ENCODE measurements around the gene PPP2R2C. TPM values are rescaled to one million over a fixed set of nuclear protein-coding genes. Genes with fewer than 3 reads are reported as not detected.

The PPP2R2C gene
- total and polyA plus RNA-seq, 2 donors (not counting 1 experiment from before 2014, with no cell fraction given) = 0.10 to 0.17 TPM

DNA sequence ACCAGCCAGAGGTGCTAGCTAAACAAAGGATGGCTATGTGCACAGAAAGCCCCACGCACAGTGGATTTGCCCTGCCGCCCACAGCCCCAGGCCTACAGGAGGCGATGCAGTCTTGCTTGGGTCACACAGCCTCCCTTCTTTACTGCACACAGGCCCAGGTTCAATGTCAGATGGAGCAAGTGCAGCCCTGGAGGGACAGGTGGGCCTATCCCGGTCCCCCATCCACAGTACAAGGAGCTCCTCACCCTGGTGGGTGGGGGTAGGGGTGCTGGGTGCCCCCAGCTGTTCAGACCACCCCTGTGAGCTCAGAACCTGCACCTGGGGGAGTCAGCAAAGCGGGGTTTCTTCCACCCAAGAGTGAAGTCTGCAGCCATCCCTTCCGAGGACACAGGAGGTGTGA is 114.9 kb downstream of the PPP2R2C start:
- Histone ChIP-seq H3K27me3 (ENCODE audit: control insufficient read depth, insufficient read depth, low read length) (no peaks in the 10 kb centered on the region), H3K9ac (ENCODE audit: insufficient read depth, low read length) (no peak overlapping the region), H3K4me3 (replicated peaks in 1 of 4; ENCODE audit: control extremely low read depth in 1 of 4, insufficient read depth in 1 of 4, low read depth in 3 of 4, low read length in 4 of 4) (no peak overlapping the region), H3K36me3 (ENCODE audit: control insufficient read depth, insufficient read depth, low read length) (no peaks in the 10 kb centered on the region), H4K20me1 (ENCODE audit: control insufficient read depth, extremely low read depth, insufficient read depth, low read length) (no peaks in the 10 kb centered on the region), H2AFZ (ENCODE audit: low read length) (no peak overlapping the region), H3K9me3 (ENCODE audit: control insufficient read depth, insufficient read depth, low read depth, low read length) (no peaks in the 10 kb centered on the region), H3K27ac (ENCODE audit: insufficient read depth, low read length) (no peak overlapping the region), H3K79me2 (ENCODE audit: control insufficient read depth, insufficient read depth, low read length) (no peaks in the 10 kb centered on the region), H3K4me1 (ENCODE audit: control insufficient read depth, extremely low read depth, insufficient read depth, low read length) (no peaks in the 10 kb centered on the region), H3K4me2 (ENCODE audit: extremely low read depth, insufficient read depth, low read length) (no peak overlapping the region)
- DNase-seq (ENCODE audit: low read depth in 2 of 2) = no peak
- TF ChIP-seq, protein P1, sequence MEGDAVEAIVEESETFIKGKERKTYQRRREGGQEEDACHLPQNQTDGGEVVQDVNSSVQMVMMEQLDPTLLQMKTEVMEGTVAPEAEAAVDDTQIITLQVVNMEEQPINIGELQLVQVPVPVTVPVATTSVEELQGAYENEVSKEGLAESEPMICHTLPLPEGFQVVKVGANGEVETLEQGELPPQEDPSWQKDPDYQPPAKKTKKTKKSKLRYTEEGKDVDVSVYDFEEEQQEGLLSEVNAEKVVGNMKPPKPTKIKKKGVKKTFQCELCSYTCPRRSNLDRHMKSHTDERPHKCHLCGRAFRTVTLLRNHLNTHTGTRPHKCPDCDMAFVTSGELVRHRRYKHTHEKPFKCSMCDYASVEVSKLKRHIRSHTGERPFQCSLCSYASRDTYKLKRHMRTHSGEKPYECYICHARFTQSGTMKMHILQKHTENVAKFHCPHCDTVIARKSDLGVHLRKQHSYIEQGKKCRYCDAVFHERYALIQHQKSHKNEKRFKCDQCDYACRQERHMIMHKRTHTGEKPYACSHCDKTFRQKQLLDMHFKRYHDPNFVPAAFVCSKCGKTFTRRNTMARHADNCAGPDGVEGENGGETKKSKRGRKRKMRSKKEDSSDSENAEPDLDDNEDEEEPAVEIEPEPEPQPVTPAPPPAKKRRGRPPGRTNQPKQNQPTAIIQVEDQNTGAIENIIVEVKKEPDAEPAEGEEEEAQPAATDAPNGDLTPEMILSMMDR (conservative IDR thresholded peaks at IDR 0.05 in 1 of 2, IDR thresholded peaks at IDR 0.05 in 1 of 2; ENCODE audit: low read depth in 1 of 2, low read length in 2 of 2) = no peak
- no peak for TF ChIP-seq EZH2 (IDR thresholded peaks at IDR 0.05; ENCODE audit: low read length, missing control alignments)

DNA sequence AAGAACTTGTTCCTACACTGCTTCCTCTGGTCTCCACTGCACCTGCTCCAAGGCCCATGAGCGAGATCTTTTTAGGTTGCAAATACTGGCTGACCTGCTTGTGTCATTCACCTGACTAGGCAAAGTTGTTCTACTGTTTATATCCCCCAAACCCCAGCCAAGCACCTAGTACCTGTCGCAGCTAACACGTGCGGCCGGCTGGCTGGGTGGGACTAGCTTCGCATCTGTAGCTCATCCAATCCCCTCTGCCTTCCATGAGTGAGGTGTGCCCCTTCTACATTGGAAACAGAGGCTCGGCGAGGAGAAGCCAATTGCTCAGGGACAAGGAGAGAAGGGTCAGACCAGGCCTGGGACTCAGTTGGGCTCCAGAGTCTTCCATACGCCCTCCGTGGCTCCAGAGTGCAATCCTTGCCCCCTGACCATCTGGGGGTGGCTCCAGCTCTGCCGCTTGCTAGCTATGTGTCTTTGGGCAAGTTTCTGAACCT is 116.3 kb downstream of the PPP2R2C start:
- Histone ChIP-seq H3K4me2 (ENCODE audit: extremely low read depth, insufficient read depth, low read length) (no peak overlapping the region), H3K4me1 (ENCODE audit: control insufficient read depth, extremely low read depth, insufficient read depth, low read length) (no peaks in the 10 kb centered on the region), H3K27ac (ENCODE audit: insufficient read depth, low read length) (no peak overlapping the region), H3K9ac (ENCODE audit: insufficient read depth, low read length) (no peak overlapping the region), H3K27me3 (ENCODE audit: control insufficient read depth, insufficient read depth, low read length) (no peaks in the 10 kb centered on the region), H3K4me3 (replicated peaks in 1 of 4; ENCODE audit: control extremely low read depth in 1 of 4, insufficient read depth in 1 of 4, low read depth in 3 of 4, low read length in 4 of 4) (no peak overlapping the region), H4K20me1 (ENCODE audit: control insufficient read depth, extremely low read depth, insufficient read depth, low read length) (no peaks in the 10 kb centered on the region), H3K79me2 (ENCODE audit: control insufficient read depth, insufficient read depth, low read length) (no peaks in the 10 kb centered on the region), H3K36me3 (ENCODE audit: control insufficient read depth, insufficient read depth, low read length) (no peaks in the 10 kb centered on the region), H3K9me3 (ENCODE audit: control insufficient read depth, insufficient read depth, low read depth, low read length) (no peaks in the 10 kb centered on the region), H2AFZ (ENCODE audit: low read length) (no peak overlapping the region)
- TF ChIP-seq, protein P1 (conservative IDR thresholded peaks at IDR 0.05 in 1 of 2, IDR thresholded peaks at IDR 0.05 in 1 of 2; ENCODE audit: low read depth in 1 of 2, low read length in 2 of 2) = no peak
- no peak for TF ChIP-seq EZH2 (IDR thresholded peaks at IDR 0.05; ENCODE audit: low read length, missing control alignments)
- DNase-seq (ENCODE audit: low read depth in 2 of 2) = no peak

GRCh38 chr4:6355052-6355451 is 117.4 kb downstream of the PPP2R2C start:
- H2AFZ ChIP-seq (ENCODE audit: low read length) = no peak overlapping the region
- H3K4me2 ChIP-seq (ENCODE audit: extremely low read depth, insufficient read depth, low read length) = no peak overlapping the region
- H3K4me1 ChIP-seq (ENCODE audit: control insufficient read depth, extremely low read depth, insufficient read depth, low read length) = no peaks in the 10 kb centered on the region
- H3K27ac ChIP-seq (ENCODE audit: insufficient read depth, low read length) = no peak overlapping the region
- H4K20me1 ChIP-seq (ENCODE audit: control insufficient read depth, extremely low read depth, insufficient read depth, low read length) = no peaks in the 10 kb centered on the region
- TF ChIP-seq, protein P1 (conservative IDR thresholded peaks at IDR 0.05 in 1 of 2, IDR thresholded peaks at IDR 0.05 in 1 of 2; ENCODE audit: low read depth in 1 of 2, low read length in 2 of 2) = no peak
- TF ChIP-seq EZH2 (IDR thresholded peaks at IDR 0.05; ENCODE audit: low read length, missing control alignments) = no peak
- no peak overlapping the region for H3K4me3 ChIP-seq (replicated peaks in 1 of 4; ENCODE audit: control extremely low read depth in 1 of 4, insufficient read depth in 1 of 4, low read depth in 3 of 4, low read length in 4 of 4)
- no peaks in the 10 kb centered on the region for H3K9me3 ChIP-seq (ENCODE audit: control insufficient read depth, insufficient read depth, low read depth, low read length)
- DNase-seq (ENCODE audit: low read depth in 2 of 2) = no peak
- no peaks in the 10 kb centered on the region for H3K27me3 ChIP-seq (ENCODE audit: control insufficient read depth, insufficient read depth, low read length)
- no peaks in the 10 kb centered on the region for H3K36me3 ChIP-seq (ENCODE audit: control insufficient read depth, insufficient read depth, low read length)
- H3K79me2 ChIP-seq (ENCODE audit: control insufficient read depth, insufficient read depth, low read length) = no peaks in the 10 kb centered on the region
- H3K9ac ChIP-seq (ENCODE audit: insufficient read depth, low read length) = no peak overlapping the region
